Measurements from ENCODE around the gene MPHOSPH8.

- TF ChIP-seq, protein P1, sequence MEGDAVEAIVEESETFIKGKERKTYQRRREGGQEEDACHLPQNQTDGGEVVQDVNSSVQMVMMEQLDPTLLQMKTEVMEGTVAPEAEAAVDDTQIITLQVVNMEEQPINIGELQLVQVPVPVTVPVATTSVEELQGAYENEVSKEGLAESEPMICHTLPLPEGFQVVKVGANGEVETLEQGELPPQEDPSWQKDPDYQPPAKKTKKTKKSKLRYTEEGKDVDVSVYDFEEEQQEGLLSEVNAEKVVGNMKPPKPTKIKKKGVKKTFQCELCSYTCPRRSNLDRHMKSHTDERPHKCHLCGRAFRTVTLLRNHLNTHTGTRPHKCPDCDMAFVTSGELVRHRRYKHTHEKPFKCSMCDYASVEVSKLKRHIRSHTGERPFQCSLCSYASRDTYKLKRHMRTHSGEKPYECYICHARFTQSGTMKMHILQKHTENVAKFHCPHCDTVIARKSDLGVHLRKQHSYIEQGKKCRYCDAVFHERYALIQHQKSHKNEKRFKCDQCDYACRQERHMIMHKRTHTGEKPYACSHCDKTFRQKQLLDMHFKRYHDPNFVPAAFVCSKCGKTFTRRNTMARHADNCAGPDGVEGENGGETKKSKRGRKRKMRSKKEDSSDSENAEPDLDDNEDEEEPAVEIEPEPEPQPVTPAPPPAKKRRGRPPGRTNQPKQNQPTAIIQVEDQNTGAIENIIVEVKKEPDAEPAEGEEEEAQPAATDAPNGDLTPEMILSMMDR (IDR thresholded peaks at IDR 0.05) = no peak
- TF ChIP-seq POLR2A (IDR thresholded peaks at IDR 0.05) (no peak), POLR2AphosphoS5 (IDR thresholded peaks at IDR 0.05) (no peak), EP300 (IDR thresholded peaks at IDR 0.05; ENCODE audit: low read depth) (no peak)
These were observed 26.7 kb upstream of the MPHOSPH8 start for GRCh38 chr13:19606737-19607136.

All from transverse colon (tissue), 4 donors.